GM12874 (cell line): ENCODE measurements around the gene PGAM2.

Experiments used
- CTCF ChIP-seq: IDR thresholded peaks from 2 replicates; pipeline ENCODE4 v1.5.1; 2011; ENCODE audit warnings: low read depth, mild to moderate bottlenecking, control low read depth, low read length, moderate library complexity; ENCODE audit not compliant: insufficient read depth

Gene PGAM2

DNA sequence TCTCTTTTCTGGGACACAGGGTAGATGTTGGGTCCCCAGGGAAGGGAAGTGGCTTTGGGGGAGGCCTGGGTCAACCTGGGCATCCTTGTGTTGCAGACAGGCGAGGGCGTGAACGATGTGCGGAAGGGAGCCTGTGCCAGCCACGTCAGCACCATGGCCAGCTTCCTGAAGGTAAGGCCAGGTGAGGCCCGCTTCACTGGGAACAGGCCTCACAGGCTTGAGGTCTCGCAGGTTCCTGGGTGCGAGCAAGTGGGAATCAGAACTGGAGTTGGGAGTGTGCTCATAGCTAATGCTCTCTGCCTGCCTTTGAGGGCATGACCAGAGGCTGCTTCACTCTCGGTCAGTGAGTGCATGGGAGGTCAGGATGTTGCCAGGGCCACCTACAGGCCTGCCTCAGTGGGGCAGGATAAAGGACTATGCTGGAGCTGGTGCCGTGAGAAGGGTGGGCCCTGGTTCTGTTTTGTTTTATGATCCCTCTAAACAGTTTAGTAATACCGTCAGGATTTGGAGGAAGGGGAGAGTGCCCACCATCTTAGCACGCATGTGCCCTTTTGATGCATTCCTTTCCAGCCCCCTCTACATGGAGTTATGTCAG is 12.5 kb downstream of the PGAM2 start:
- no peak for TF ChIP-seq CTCF

- no peak for TF ChIP-seq CTCF
These were observed 13.7 kb downstream of the PGAM2 start for GRCh38 chr7:44051611-44052220.

DNA sequence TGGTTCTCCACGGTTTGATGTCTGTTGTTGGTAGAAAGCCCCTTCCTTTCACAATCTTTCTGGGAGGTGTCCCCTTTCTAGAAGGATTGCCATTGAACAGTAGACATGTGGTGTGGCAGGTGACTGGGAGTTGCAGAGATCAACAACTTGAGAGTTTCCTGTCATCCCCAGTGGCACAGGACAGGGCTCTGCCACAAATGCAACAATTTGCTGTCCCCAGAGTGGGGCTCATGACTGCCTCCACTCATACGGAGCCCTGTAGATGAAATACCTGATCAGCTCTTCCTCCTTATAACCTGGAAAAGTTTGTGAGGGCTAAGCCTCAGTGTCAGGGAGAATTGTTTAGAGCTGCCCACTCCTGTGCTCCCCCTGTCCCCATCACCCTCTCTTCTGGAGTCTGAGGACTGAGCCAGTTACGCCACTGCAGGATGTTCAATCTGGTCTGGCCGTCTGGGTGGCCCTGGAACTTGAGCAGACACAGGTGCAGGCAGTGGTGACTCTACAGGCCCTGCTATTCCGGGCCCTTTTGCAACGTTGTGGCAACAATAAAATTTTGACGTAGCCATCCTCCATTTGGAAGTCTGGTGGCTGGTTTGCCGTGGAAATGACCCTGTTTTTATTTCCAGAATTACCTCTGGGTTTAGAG is 14.3 kb downstream of the PGAM2 start:
- TF ChIP-seq CTCF: no peak

- no peak for TF ChIP-seq CTCF
These were observed 15.0 kb downstream of the PGAM2 start for GRCh38 chr7:44050121-44050914.

DNA sequence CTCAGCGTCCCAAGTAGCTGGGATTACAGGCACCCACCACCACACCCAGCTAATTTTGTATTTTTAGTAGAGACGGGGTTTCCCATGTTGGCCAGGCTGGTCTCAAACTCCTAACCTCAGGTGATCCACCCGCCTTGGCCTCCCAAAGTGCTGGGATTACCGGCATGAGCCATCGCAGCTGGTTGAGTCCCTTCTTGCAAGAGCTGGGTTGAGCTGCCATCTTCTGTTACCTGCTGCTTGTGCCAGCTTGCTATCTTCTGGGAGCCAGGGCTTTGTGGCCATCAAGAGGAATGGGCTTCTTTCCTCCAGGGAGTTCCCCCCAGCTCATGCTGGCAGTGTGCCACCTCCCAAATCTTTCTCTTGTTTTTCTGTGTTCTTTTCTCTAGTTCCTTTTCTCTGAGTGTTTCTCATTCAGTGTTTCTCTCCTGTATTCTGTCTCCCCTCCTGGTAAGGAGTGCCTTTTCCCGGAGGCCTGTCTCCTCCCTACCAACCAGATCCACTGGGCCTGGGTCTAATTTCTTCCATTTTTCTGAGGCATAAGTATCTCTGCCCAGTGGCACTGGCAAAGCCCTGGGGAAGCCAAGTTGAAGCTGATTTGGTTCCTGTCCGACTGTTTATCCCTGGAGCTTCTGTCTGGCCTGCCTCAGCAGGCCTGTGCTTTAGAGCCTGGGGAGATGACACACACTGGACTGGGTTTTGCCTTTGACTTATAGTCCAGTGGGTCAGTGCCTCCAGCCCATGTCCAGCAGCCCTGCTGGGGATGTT is 17.2 kb downstream of the PGAM2 start:
- TF ChIP-seq CTCF: no peak

- TF ChIP-seq CTCF: no peak
These were observed 18.9 kb downstream of the PGAM2 start for GRCh38 chr7:44046321-44047061.
